ENCODE results near the gene GDAP1L1.

- TF ChIP-seq POLR2A (IDR thresholded peaks at IDR 0.05; ENCODE audit: low read length), result peak; percentile 94
- no peak for TF ChIP-seq GATA1 (IDR thresholded peaks at IDR 0.05; ENCODE audit: low read depth, low read length)
Measured at GRCh38 chr20:44210406-44211176, 36.5 kb upstream of the GDAP1L1 start, which contains the start of gene OSER1.

Measured in erythroblast (primary cell).